ENCODE results near the gene XXYLT1.

The XXYLT1 gene

DNA sequence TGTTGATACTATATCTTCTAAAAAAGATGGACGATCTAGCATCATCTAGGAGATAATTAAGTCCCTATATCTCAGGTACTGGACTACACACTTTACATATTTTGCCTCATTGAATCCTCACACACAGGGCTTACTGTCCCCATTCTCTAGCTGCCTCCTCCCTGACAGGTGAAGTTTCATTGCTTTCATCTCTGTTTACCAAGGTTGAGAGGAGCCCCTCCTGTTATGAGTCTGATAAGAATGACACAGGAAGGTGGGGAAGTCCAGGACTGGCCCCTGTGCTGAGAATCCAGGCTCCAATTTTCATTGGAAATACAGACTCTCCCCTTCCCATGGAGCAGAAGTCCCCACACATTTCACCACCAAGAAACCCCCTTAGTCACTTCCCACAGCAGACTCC is 105.2 kb downstream of the XXYLT1 start:
- DNase-seq (ENCODE audit: low read depth) = no peak
- TF ChIP-seq CTCF (IDR thresholded peaks at IDR 0.05; ENCODE audit: insufficient read depth, low read depth, low read length, missing control alignments) = no peak
- no peak overlapping the region for H3K4me3 ChIP-seq (ENCODE audit: low read length)

DNA sequence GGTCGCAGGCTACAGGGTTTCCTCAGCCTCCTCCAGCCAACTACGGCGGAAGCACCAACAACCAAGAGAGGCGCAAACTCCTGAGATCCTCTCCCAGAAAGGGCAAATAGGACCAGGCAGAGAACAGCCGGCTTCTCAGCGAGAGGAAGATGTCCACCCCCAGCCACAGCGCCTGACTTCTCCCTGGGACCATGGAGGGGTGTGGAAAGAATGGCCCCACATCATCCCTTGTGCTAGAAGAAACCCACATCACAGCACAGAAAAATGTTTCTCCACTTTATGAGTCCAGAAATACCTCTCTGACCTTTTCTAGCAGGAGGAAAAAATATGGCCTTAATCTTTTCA is 105.7 kb downstream of the XXYLT1 start:
- DNase-seq (ENCODE audit: low read depth) = no peak
- TF ChIP-seq CTCF (IDR thresholded peaks at IDR 0.05; ENCODE audit: insufficient read depth, low read depth, low read length, missing control alignments) = no peak
- no peak overlapping the region for H3K4me3 ChIP-seq (ENCODE audit: low read length)

DNA sequence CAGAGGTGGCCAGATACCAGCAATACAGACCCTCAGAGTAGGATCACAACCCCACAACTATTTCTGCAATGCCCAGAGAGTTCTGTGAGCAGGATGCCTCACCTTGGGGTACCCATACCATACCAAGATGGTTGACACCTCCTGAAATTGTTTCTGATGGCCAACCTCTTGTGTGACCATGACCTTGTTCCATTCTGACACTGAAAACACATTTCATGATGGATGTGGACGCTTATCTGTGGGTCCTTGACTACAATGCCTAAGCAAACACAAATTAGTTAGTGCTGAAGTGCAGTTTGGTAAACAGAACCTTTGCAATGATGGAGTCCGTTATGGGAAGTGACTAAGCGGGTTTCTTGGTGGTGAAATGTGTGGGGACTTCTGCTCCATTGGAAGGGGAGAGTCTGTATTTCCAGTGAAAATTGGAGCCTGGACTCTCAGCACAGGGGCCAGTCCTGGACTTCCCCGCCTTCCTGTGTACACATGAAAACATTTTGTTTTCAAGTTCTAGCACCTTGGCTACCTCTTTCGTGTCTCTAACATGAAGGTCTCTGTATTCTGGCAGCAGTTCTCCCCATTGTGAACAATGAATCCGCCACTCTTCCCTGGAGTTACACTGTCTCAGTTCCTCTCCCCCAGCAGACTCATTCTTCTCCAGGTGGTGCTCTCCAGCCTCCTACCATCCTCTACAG is 106.2 kb downstream of the XXYLT1 start:
- no peak for TF ChIP-seq CTCF (IDR thresholded peaks at IDR 0.05; ENCODE audit: insufficient read depth, low read depth, low read length, missing control alignments)
- no peak for DNase-seq (ENCODE audit: low read depth)
- no peak overlapping the region for H3K4me3 ChIP-seq (ENCODE audit: low read length)

GRCh38 chr3:195163719-195164572 is 107.0 kb downstream of the XXYLT1 start:
- DNase-seq (ENCODE audit: low read depth) = no peak
- H3K4me3 ChIP-seq (ENCODE audit: low read length) = no peak overlapping the region
- TF ChIP-seq CTCF (IDR thresholded peaks at IDR 0.05; ENCODE audit: insufficient read depth, low read depth, low read length, missing control alignments) = no peak

DNA sequence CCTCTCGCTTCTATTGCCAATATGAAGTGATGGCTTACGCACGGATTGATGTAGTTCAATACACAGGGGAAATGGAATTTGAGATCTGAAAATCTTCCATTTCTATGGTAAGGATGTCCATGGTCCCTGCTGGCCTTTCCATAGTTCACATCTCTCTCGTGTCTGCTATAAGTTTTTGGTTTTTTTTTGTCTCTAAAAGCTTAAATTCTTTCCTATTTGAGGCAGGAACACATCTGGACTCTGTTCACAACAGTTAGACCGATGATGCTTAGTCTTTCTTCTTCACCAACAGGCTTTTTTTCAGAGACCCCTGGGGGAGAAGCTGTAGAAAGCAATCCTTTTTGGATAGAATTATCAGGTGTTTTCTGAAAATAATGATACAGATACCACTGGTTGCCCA is 108.1 kb downstream of the XXYLT1 start:
- no peak for TF ChIP-seq CTCF (IDR thresholded peaks at IDR 0.05; ENCODE audit: insufficient read depth, low read depth, low read length, missing control alignments)
- H3K4me3 ChIP-seq (ENCODE audit: low read length) = no peak overlapping the region

DNA sequence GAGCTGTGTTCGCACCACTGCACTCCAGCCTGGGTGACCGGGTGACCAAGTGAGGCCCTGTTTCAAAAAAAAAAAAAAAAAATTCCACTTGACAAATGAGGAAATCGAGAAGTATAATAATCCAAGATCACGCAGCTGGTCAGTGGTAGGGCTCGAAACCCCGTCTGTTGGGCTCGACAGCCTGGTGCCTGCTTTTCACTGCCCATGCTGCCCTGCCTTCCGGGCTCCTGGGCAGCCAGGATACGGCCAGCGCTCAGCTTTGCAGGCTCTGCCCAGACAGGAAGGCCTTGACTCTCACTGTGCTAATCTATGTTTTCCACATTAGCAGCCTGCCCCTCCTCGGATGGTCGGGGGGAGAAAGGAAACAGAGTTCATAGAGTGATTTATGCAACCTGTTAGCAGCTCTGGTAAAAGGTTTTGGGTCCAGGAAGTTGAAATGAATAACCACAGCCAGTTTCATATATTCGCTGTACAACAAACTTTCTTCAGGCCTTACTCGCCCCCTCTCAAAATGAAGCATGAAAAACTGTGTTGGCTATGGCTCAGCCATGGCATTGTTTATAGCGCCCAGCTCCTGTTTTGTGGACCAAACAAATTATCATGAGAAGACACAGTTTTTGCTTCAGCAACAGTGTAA is 108.8 kb downstream of the XXYLT1 start:
- H3K4me3 ChIP-seq (ENCODE audit: low read length) = no peak overlapping the region
- TF ChIP-seq CTCF (IDR thresholded peaks at IDR 0.05; ENCODE audit: insufficient read depth, low read depth, low read length, missing control alignments) = no peak
- no peak for DNase-seq (ENCODE audit: low read depth)

More for the DNA sequence above, 108.1 kb downstream of the XXYLT1 start:
- no peak for DNase-seq (ENCODE audit: low read depth)
